Right forelimb (tissue), 1 donor: Measurements from ENCODE around the gene ITK.
"Not testable (repeated sequence)": the region's sequence is repeated elsewhere in the genome, so short reads cannot be mapped to it uniquely, and the experiment has no call there.

ENCODE experiments used
- DNase-seq: peaks from one replicate; pipeline ENCODE4 v3.0.0-alpha.2; 2018

The ITK gene

GRCh38 chr5:157168286-157168685 lies 12.4 kb upstream of the ITK start:
- no peak for DNase-seq

- no peak for DNase-seq
Observed at GRCh38 chr5:157172403-157172802, 8.2 kb upstream of the ITK start.

- DNase-seq: no peak
Observed at GRCh38 chr5:157175071-157175612, 5.5 kb upstream of the ITK start.

- no peak for DNase-seq
Observed at GRCh38 chr5:157177953-157178352, 2.7 kb upstream of the ITK start.

GRCh38 chr5:157178966-157179365 lies 1.7 kb upstream of the ITK start:
- no peak for DNase-seq

GRCh38 chr5:157182143-157182757 lies 1.6 kb downstream of the ITK start:
- DNase-seq: no peak

GRCh38 chr5:157184117-157184670 lies 3.6 kb downstream of the ITK start:
- no peak for DNase-seq

- not testable (repeated sequence) for DNase-seq
Observed at GRCh38 chr5:157185122-157185521, 4.5 kb downstream of the ITK start.

GRCh38 chr5:157186309-157187045 lies 5.8 kb downstream of the ITK start:
- no peak for DNase-seq

- no peak for DNase-seq
Observed at GRCh38 chr5:157187046-157187754, 6.6 kb downstream of the ITK start.

GRCh38 chr5:157188270-157188669 lies 7.6 kb downstream of the ITK start:
- no peak for DNase-seq

- no peak for DNase-seq
Observed at GRCh38 chr5:157189223-157189622, 8.6 kb downstream of the ITK start.

GRCh38 chr5:157193699-157194424 lies 13.2 kb downstream of the ITK start:
- DNase-seq: no peak

- DNase-seq: no peak
Observed at GRCh38 chr5:157196045-157196444, 15.4 kb downstream of the ITK start.

GRCh38 chr5:157197086-157197485 lies 16.4 kb downstream of the ITK start:
- DNase-seq: no peak

GRCh38 chr5:157198277-157198986 lies 17.8 kb downstream of the ITK start:
- no peak for DNase-seq

GRCh38 chr5:157201857-157202256 lies 21.2 kb downstream of the ITK start:
- DNase-seq: no peak

- DNase-seq: no peak
Observed at GRCh38 chr5:157203417-157203816, 22.8 kb downstream of the ITK start.

- DNase-seq: no peak
Observed at GRCh38 chr5:157204765-157205164, 24.1 kb downstream of the ITK start.

- no peak for DNase-seq
Observed at GRCh38 chr5:157205708-157206107, 25.1 kb downstream of the ITK start.

- DNase-seq: not testable (repeated sequence)
Observed at GRCh38 chr5:157210652-157211051, 30.0 kb downstream of the ITK start.

- no peak for DNase-seq
Observed at GRCh38 chr5:157212307-157212706, 31.7 kb downstream of the ITK start.
